Measurements from ENCODE around the gene NINL. TPM values are rescaled to one million over a fixed set of nuclear protein-coding genes. Genes with fewer than 3 reads are reported as not detected.

The NINL gene
- total RNA-seq, 2 donors from 2014 or later: 20.3 to 35.6 TPM

DNA sequence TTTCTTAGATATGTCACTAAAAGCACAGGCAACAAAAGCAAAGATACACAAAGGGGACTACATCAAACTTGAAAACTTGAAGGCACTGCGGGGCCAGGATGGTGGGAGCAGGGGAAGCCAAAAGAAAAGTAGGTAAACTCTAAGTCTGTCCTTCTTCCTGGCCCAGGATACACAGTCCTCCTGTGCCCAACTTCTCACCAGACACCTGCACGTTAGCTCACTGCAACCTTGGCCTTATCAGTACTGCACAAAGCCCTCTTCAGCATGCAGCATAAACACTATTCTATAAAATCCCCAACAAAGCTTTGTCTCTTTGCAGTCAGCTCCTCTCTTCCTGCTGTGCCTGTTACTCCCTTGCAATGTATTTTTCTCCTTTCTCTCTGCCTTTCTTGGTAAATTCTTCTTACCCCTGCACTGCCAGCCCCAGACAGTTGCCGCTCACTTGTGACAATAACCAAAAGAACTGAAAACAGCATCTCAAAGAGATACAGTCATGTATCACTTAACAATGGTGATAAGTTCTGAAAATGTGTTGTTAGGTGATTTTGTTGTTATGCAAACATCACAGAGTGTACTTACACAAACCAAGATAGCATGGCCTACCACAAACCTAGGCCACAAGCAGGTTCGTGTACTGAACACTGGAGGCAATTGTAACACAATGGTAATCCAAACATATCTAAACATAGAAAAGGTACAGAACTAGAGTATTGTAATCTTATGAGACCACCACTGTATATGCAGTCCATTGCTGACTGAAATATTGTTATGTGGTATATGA is 51.2 kb downstream of the NINL start:
- no peaks in the 10 kb centered on the region for H3K27me3 ChIP-seq (replicated peaks; ENCODE audit: insufficient read depth)
- H3K4me1 ChIP-seq (ENCODE audit: control insufficient read depth in 1 of 2, low read depth in 2 of 2): peaks cover 9 to 90% of the 10 kb centered on the region in 2 donors
- TF ChIP-seq CTCF (IDR thresholded peaks at IDR 0.05): no peak
- ATAC-seq (ENCODE audit: insufficient number of reproducible peaks, low FRiP score, low read depth) (no peak), DNase-seq (ENCODE audit: low spot score) (no peak)
- H3K27ac ChIP-seq: peak overlapping the region; percentile 89 to 93
- H3K36me3 ChIP-seq: no peaks in the 10 kb centered on the region
- H3K4me3 ChIP-seq: peak overlapping the region; percentile 67
- no peaks in the 10 kb centered on the region for H3K9me3 ChIP-seq

DNA sequence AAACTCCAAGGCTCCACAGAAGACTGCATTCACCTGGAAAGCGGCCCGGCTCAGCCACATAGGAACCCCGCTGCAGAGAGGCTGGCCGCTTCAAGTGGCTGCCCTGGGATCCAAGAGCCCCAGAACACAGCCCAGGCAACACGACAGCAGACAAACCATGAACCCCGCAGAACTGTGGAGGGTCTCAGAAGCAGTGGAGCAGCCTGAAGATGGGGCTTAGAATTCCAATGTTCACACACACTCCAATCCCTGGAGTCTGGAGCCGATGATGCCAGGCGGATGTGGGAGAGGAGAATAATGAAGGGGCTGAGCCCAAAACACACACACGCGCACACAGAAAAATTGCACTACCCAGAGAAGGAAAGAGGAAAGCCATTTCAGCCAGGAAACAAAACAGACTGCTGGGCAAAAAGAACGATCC is 52.4 kb downstream of the NINL start:
- TF ChIP-seq CTCF (IDR thresholded peaks at IDR 0.05): no peak
- Histone ChIP-seq H3K36me3 (no peaks in the 10 kb centered on the region), H3K27ac (peak overlapping the region; percentile 89 to 93), H3K9me3 (no peaks in the 10 kb centered on the region), H3K4me3 (peak overlapping the region; percentile 67), H3K27me3 (replicated peaks; ENCODE audit: insufficient read depth) (no peaks in the 10 kb centered on the region), H3K4me1 (ENCODE audit: control insufficient read depth in 1 of 2, low read depth in 2 of 2) (peaks cover 9 to 80% of the 10 kb centered on the region in 2 donors)
- ATAC-seq (ENCODE audit: insufficient number of reproducible peaks, low FRiP score, low read depth) (no peak), DNase-seq (ENCODE audit: low spot score) (no peak)

GRCh38 chr20:25532015-25532751 is 53.1 kb downstream of the NINL start:
- Histone ChIP-seq H3K4me1 (ENCODE audit: control insufficient read depth in 1 of 2, low read depth in 2 of 2) (peaks cover 10 to 76% of the 10 kb centered on the region in 2 donors), H3K4me3 (peak overlapping the region; percentile 67), H3K27me3 (replicated peaks; ENCODE audit: insufficient read depth) (no peaks in the 10 kb centered on the region), H3K27ac (peak overlapping the region; percentile 89 to 93), H3K9me3 (no peaks in the 10 kb centered on the region), H3K36me3 (no peaks in the 10 kb centered on the region)
- TF ChIP-seq CTCF (IDR thresholded peaks at IDR 0.05): peak; percentile 27
- DNase-seq (ENCODE audit: low spot score): no peak
- ATAC-seq (ENCODE audit: insufficient number of reproducible peaks, low FRiP score, low read depth): peak; percentile 16

DNA sequence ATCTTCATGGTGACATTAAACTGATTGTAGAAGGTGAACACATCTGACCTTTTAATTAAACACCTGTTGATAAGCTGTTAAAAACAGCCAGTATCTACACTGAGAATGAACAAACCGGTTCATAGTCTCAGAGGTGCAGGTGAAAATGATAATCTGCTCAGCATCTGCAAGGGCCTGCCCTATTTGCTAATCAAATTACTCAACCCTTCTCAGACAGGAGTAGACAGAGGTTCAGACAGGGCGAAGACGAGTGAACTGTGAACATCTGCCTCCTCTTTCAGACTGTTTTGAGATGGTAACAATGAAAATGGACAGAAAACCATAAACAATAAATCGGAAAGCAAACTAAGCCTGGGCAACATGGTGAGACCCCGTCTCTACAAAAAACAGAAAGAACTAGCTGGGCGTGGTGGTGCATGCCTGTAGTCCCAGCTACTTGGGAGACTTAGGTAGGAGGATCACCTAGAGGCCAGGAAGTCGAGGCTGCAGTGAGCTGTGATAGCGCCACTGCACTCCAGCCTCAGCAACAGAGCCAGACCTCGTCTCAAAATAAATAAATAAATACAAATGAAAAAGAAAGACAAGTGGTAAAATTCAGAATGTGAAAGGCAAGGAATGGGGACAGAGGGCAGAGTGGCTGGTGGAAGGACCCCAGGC is 55.9 kb downstream of the NINL start:
- TF ChIP-seq CTCF (IDR thresholded peaks at IDR 0.05): no peak
- no peak for DNase-seq (ENCODE audit: low spot score)
- ATAC-seq (ENCODE audit: insufficient number of reproducible peaks, low FRiP score, low read depth): no peak
- no peaks in the 10 kb centered on the region for H3K9me3 ChIP-seq
- no peak overlapping the region for H3K4me3 ChIP-seq
- no peaks in the 10 kb centered on the region for H3K27me3 ChIP-seq (replicated peaks; ENCODE audit: insufficient read depth)
- H3K36me3 ChIP-seq: no peaks in the 10 kb centered on the region
- H3K4me1 ChIP-seq (ENCODE audit: control insufficient read depth in 1 of 2, low read depth in 2 of 2): peaks cover 30 to 78% of the 10 kb centered on the region in 2 donors
- H3K27ac ChIP-seq: peak overlapping the region; percentile 22 to 39

- H3K4me3 ChIP-seq: no peak overlapping the region
- no peak for DNase-seq (ENCODE audit: low spot score)
- H3K27ac ChIP-seq: peak overlapping the region; percentile 35 to 38
- no peaks in the 10 kb centered on the region for H3K27me3 ChIP-seq (replicated peaks; ENCODE audit: insufficient read depth)
- H3K9me3 ChIP-seq: no peaks in the 10 kb centered on the region
- no peaks in the 10 kb centered on the region for H3K36me3 ChIP-seq
- ATAC-seq (ENCODE audit: insufficient number of reproducible peaks, low FRiP score, low read depth): no peak
- H3K4me1 ChIP-seq (ENCODE audit: control insufficient read depth in 1 of 2, low read depth in 2 of 2): peaks cover 20 to 69% of the 10 kb centered on the region in 2 donors
- TF ChIP-seq CTCF (IDR thresholded peaks at IDR 0.05): no peak
Measured at GRCh38 chr20:25527949-25528348, 57.4 kb downstream of the NINL start.

All from thoracic aorta (tissue), 2 donors.